Type B pancreatic cell (in vitro differentiated cells): Measurements from ENCODE around the gene SPRR5. TPM values are rescaled to one million over a fixed set of nuclear protein-coding genes. Genes with fewer than 3 reads are reported as not detected.

Experiments
- DNase-seq: peaks from one replicate; pipeline ENCODE4 v3.0.0; 2021; ENCODE audit warnings: mixed read lengths; ENCODE audit not compliant: unreplicated experiment; ENCODE audit errors: extremely low spot score
- H3K27ac Mint-ChIP-seq: 2 replicates; pipeline ENCODE4 v1.8.0; 2021; ENCODE audit warnings: mild to moderate bottlenecking, mixed read lengths
- H3K27me3 Mint-ChIP-seq: 2 replicates; pipeline ENCODE4 v1.8.0; 2021; ENCODE audit warnings: mixed read lengths
- H3K36me3 Mint-ChIP-seq: 2 replicates; pipeline ENCODE4 v1.8.0; 2021; ENCODE audit warnings: mixed read lengths
- H3K4me1 Mint-ChIP-seq: one replicate; pipeline ENCODE4 v1.8.0; 2021; ENCODE audit warnings: mixed read lengths; ENCODE audit not compliant: unreplicated experiment
- H3K4me3 Mint-ChIP-seq: 2 replicates; pipeline ENCODE4 v1.8.0; 2021; ENCODE audit warnings: mild to moderate bottlenecking, mixed read lengths
- H3K9me3 Mint-ChIP-seq: 2 replicates; pipeline ENCODE4 v1.8.0; 2021; ENCODE audit warnings: mixed read lengths
- total RNA-seq: library from RNA; stranded (reverse); gene quantifications from 2 replicates; pipeline ENCODE4 v1.2.1, GENCODE V29; 2021; ENCODE audit warnings: low replicate concordance
- TF ChIP-seq, protein P1 (sequence below): fragments of 200-600 bp; sonication (generic); conservative IDR thresholded peaks from 2 replicates; pipeline ENCODE4 v1.5.0; 2021; ENCODE audit warnings: antibody characterized with exemption, mild to moderate bottlenecking

The SPRR5 gene
- total RNA-seq, 1 donor from 2014 or later, result not detected

DNA sequence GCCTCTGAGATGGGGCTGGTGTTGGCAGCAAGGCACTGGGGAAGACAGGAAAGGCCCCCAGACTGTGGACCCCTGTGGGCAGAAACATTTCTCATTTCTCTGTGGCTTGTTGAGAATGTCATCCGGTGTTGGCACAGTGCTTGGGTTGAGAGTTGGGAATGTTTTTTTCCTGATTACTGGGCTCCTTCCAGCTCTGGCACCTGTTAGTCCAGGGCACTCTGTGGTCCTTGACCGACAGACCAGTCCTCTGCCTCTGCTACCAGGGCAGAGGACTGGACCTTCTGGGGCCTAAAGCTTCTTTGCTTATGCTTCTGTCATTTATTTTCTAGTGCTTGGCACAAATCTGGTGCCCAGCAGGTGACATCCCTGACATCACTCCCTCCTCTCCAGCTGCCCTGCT lies 4.8 kb upstream of the SPRR5 start:
- H3K27ac Mint-ChIP-seq, result no peak overlapping the region
- DNase-seq, result peak; percentile 16
- no peaks in the 10 kb centered on the region for H3K27me3 Mint-ChIP-seq
- no peaks in the 10 kb centered on the region for H3K9me3 Mint-ChIP-seq
- no peaks in the 10 kb centered on the region for H3K4me1 Mint-ChIP-seq
- TF ChIP-seq, protein P1, sequence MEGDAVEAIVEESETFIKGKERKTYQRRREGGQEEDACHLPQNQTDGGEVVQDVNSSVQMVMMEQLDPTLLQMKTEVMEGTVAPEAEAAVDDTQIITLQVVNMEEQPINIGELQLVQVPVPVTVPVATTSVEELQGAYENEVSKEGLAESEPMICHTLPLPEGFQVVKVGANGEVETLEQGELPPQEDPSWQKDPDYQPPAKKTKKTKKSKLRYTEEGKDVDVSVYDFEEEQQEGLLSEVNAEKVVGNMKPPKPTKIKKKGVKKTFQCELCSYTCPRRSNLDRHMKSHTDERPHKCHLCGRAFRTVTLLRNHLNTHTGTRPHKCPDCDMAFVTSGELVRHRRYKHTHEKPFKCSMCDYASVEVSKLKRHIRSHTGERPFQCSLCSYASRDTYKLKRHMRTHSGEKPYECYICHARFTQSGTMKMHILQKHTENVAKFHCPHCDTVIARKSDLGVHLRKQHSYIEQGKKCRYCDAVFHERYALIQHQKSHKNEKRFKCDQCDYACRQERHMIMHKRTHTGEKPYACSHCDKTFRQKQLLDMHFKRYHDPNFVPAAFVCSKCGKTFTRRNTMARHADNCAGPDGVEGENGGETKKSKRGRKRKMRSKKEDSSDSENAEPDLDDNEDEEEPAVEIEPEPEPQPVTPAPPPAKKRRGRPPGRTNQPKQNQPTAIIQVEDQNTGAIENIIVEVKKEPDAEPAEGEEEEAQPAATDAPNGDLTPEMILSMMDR, result no peak
- H3K36me3 Mint-ChIP-seq, result no peaks in the 10 kb centered on the region
- no peak overlapping the region for H3K4me3 Mint-ChIP-seq

DNA sequence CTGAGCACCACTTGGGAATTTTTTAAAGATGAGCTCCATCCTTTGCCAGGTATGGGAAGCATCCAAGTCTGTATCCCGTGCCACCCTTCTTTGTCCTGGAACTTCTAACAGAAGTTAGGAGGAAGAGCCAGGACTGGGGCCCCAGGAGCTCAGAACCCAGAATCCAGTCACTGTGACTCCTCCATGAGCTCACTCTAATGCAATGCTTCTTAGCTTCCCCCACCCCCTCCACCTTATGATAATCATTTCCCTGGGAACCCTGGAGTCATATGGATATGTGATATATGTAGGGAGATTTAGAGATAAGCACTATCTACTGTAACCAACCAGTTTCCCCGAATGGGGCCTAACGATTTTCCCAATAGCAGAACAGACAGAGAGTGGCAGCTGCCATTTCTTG lies 758 bp upstream of the SPRR5 start:
- Mint-ChIP-seq H3K9me3 (no peaks in the 10 kb centered on the region), H3K4me1 (no peaks in the 10 kb centered on the region), H3K27ac (no peak overlapping the region), H3K4me3 (no peak overlapping the region), H3K36me3 (no peaks in the 10 kb centered on the region), H3K27me3 (peaks cover 2% of the 10 kb centered on the region)
- DNase-seq, result peak; percentile 6
- TF ChIP-seq, protein P1, result no peak

DNA sequence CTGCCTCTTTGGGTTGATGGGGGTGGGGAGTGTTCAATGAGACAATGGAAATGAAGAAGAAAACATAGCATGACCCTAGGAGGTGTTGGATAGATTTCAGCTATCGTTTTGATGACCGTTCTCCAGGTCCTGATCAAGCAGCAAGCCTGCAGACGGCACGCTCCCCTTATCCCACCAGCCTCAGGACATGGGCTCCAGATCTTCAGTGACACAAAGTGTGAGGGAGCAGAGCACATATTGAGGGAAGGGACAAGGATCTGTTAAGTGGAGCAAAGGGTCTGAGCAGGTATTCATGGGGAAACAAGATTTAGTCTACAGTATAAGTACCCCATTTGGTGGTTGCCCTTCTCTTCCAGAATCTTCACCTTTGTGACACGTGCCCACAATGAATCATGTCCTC lies 4.7 kb downstream of the SPRR5 start:
- no peaks in the 10 kb centered on the region for H3K36me3 Mint-ChIP-seq
- no peak overlapping the region for H3K27ac Mint-ChIP-seq
- no peak overlapping the region for H3K4me3 Mint-ChIP-seq
- TF ChIP-seq, protein P1, result no peak
- H3K9me3 Mint-ChIP-seq, result no peaks in the 10 kb centered on the region
- peaks cover 2% of the 10 kb centered on the region for H3K27me3 Mint-ChIP-seq
- no peaks in the 10 kb centered on the region for H3K4me1 Mint-ChIP-seq
- DNase-seq, result peak; percentile 22

DNA sequence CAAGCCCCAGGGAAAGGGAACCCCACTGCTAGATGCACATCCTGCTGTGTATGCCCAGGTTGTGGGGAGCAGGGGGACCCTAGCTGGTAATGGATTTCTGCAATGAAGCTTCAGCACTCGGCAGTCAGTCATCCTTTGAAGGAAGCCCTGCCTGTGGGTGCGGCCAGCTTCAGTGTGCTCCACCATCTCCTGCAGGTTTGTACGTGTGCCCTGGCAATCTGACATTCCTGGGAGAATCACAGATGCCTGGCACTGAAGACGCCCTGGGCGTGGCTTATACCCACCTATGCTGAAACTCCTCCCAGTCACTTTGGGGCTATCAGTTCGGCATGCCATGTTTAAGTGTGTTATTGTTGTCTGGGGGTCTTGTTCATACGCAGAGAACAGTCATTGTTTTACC lies 6.8 kb downstream of the SPRR5 start:
- Mint-ChIP-seq H3K27ac (no peak overlapping the region), H3K4me1 (no peaks in the 10 kb centered on the region), H3K36me3 (no peaks in the 10 kb centered on the region), H3K4me3 (no peak overlapping the region), H3K27me3 (peaks cover 2% of the 10 kb centered on the region), H3K9me3 (peaks cover 4% of the 10 kb centered on the region)
- peak; percentile 39 for DNase-seq
- TF ChIP-seq, protein P1, result no peak

DNA sequence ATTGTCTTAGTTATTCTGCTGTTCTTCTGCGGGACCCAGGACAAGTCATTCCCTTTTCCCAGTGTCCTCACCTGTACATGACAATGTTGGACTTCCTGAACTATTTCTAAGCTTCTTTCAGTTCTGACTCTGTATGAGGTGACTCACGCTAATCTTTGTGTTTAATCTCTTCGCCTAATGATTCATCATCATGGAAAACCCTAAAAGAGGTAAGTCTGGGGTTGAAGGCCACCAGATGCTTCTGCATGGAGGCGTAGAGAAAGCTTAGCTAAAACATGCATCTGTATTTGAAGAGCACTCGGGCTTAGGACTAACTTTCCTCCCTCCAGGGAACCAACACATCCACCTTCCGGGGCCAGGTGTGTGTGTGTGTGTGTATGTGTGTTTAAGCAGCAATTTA lies 7.4 kb downstream of the SPRR5 start:
- Mint-ChIP-seq H3K27me3 (peaks cover 2% of the 10 kb centered on the region), H3K9me3 (peaks cover 4% of the 10 kb centered on the region), H3K27ac (no peak overlapping the region), H3K4me1 (no peaks in the 10 kb centered on the region), H3K36me3 (no peaks in the 10 kb centered on the region), H3K4me3 (no peak overlapping the region)
- TF ChIP-seq, protein P1, result no peak
- peak; percentile 13 for DNase-seq

DNA sequence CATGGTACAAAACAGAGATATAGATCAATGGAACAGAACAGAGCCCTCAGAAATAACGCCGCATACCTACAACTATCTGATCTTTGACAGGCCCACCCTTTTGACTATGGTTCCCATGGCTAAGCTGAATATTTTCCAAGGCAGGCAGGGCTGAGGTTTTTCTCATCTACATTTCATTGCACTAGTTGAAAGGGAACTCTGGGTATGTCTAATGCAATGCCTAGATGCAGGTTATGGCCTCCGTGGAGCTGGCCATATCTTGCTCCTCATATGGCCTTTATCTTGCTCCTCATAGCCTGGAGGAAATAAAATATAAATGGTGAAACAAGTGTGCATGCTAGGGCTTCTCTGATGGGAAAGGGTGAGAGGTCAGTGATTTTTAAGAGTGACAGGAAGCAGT lies 10.6 kb downstream of the SPRR5 start:
- Mint-ChIP-seq H3K27me3 (no peaks in the 10 kb centered on the region), H3K4me1 (no peaks in the 10 kb centered on the region), H3K9me3 (peaks cover 9% of the 10 kb centered on the region), H3K36me3 (no peaks in the 10 kb centered on the region), H3K27ac (no peak overlapping the region), H3K4me3 (no peak overlapping the region)
- no peak for DNase-seq
- TF ChIP-seq, protein P1, result no peak
